NCI-H510A treated with DMSO at 0.1 percent for 48 hours (cell line): ENCODE results near the gene GALNT18.

Experiments
- DNase-seq: peaks from one replicate; lab custom pipeline; 2025; lab: John Stamatoyannopoulos, UW

The GALNT18 gene

DNA sequence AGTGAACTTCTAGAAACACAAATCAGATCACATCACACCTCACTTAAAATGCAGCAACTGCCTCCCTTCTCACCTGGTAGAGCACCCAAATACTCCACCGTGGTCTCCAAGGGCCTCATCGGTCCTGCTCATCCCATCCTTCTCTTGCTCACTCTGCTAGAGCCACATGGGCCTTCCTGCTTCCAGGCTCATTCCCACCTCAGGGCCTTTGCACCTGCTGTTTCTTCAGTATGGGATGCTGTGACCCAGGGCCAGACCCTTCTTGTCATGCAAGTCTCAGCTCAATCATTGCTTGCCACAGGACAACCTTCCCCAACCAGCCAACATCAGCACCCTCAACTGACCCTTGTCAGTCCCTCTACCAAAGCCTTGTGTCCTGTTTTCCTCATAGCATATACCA lies 124.9 kb downstream of the GALNT18 start:
- no peak for DNase-seq

DNA sequence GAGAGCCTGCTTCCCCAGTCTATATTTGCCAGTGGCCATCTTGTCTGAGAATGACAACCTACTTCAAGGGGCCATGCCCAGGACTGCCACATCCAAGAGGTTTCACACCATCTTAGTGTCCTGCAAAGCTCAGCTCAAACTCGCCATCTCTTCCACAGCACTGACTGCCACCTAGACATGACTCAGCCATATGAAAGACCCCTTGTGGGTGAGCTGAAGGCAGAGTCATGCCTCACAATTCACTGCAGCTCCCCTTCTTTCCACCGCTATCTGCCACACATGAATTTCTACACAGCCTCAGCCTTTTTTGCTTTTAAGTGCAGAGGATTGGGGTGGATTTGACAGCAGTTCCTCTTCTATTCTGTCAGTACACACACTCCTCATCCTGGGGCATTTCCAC lies 127.5 kb downstream of the GALNT18 start:
- no peak for DNase-seq

DNA sequence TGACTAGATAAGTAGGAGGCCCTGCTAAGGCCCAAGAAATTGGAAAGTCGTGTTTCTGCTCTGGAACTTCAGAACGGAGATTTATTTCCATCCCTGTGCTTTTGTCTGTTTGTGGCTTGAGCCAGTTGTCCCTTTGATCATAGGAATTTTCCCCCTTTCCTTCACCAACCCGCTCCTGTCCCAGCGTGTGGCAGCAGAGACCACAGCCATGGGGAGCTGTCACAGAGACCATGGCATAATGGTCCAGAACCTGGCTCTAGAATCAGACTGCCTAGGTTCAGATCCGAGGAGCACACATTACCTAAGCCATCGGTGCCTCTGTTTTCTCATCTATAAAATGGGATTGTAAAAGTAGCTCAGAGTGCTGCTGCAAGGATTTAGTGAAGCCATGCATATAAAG lies 128.1 kb downstream of the GALNT18 start:
- DNase-seq, result no peak

DNA sequence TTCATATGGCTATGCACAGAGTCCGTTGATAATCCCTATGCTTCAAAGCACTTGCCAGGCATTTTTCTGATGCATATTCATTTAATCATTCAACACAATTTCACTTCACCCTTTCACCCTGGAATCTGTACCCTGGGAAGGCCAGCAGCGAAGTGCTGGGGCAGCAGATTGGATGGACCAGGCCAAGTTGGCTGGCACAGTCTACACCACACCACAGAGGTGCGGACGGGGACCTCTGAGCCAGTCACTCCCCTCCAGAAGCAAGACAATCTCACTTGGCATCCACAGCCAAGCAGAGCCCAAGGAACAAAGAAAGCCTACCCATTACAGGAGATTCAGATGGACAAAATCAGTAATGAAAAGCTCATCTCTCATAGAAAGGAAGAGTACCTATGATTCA lies 130.2 kb downstream of the GALNT18 start:
- DNase-seq, result no peak

DNA sequence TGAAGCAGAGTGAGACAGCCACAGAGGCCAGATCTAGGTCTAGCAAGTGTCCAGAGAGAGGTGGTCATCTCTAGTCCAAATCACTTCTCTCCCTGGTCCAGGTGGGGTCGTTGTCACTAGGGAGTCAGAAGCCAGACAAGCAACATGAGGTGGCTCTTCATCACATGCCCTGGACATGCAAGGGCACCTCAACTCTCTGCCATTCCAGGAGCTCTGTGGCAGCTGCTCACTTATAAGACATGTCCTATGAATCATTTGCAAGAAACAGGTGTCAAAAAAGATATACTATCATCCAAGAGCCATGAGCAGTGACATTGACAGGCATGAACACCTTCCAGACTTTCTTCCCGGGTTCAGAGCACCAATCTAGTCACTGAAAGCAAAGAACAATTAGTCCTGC lies 130.8 kb downstream of the GALNT18 start:
- no peak for DNase-seq

DNA sequence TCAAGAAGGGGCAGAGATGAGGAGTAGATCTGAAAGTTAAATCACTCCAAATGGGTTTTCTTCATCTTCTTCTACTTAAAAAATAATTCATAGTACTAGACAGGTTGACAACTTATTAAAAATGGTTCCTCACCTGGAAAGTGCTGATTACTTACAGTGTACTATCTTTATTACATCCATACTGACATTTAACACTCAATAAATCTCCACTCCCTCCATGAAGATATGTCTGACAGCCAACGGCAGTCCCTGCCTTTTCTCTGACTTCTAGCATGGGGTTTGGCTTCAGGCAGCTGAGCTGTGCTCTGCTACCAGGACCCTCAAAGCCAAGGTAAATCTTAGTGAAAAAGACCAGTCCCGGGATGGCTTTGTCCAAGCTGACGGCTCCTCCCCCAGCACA lies 135.4 kb downstream of the GALNT18 start:
- DNase-seq, result no peak

DNA sequence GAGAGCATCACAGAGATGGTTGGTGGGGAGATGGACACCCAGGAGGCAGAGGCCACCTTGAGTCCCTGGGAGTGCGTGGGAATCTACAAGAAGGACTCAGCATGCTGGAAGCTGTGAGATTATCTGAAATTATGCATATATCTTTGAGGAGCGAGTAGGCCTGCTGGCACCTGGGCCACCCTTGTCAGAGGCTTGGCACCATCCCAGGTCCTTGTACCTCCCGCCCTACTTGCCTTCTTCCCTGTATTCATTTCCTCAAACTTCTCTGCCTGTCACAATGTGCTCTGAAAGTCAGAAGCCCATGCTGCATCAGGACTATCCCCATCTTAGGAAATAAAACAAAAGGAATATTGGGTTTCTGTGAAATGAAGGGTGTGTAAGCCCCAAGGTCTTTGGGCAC lies 135.8 kb downstream of the GALNT18 start:
- no peak for DNase-seq

DNA sequence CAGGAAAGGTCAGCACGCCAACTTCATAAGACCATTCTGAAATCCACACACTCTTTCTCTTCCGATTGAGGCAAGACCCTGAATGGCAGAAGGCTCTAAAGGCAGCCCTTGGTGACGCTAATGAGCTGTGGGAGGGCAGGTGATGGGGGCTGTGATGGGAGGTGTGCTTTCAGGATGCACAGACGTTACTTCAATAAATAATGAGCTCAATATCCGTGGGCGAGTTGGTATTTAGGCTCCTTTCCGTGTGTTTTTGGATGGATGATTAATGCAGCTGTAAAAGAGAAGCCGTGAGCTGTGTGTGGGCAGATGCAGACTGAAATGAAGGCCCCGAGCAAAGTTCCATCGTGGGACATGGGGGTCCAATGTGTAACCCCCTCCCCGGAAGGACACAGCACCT lies 138.2 kb downstream of the GALNT18 start:
- no peak for DNase-seq

DNA sequence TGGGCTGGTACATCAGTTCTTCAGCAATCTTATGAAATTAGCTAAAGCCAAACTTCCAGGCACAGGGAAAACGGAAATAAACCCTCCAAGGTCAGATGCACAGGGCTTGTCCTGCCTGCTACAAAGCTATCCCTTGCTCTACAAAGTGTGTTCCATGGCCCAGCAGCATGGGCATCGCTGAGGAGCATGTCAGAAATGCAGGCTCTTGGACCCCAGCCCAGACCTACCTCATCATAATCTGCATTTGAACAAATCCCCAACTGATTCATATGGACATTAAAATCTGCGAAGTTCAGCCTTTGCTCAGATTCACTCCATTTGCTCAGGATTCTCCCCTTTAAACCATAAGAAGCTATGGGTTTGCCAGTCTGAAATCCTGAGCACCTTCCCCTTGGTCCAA lies 139.1 kb downstream of the GALNT18 start:
- no peak for DNase-seq

DNA sequence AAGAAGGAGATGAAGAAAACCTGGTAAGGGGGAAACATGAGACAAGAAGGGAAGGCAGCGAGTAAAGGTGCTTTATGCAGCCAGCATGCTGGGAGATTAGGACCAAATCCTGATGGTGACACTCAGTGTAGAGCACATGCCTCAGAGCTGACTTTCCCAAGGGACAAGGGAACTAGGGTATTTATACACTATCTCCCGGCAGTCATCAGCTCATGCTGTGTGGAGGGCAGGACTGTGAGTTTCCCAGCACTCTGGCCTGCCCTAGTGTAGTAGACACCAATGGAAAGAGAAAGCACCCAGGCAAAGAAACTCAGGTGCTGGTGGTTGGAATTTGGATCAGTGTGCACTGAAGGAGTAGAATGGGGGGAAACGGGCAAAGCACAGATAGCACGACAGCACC lies 140.4 kb downstream of the GALNT18 start:
- no peak for DNase-seq

DNA sequence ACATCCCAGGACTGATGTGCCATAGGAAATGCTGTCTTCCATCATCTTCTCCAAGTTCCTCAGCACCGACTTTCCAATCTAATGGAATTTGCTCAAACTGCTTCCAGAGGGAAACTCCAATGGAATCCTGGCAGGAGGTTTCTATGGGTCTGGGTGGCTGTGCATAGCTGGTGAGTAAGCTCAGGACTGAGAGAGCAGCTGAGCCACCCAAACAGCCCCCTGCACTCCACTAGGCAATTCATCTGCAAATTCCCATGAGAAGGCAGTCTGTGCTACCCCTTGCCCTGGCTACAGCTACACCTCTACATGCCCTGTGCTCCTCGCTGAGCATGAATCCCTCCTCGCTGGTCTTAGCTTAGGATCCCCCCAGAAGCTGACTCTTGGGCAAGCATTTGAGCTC lies 140.8 kb downstream of the GALNT18 start:
- no peak for DNase-seq

DNA sequence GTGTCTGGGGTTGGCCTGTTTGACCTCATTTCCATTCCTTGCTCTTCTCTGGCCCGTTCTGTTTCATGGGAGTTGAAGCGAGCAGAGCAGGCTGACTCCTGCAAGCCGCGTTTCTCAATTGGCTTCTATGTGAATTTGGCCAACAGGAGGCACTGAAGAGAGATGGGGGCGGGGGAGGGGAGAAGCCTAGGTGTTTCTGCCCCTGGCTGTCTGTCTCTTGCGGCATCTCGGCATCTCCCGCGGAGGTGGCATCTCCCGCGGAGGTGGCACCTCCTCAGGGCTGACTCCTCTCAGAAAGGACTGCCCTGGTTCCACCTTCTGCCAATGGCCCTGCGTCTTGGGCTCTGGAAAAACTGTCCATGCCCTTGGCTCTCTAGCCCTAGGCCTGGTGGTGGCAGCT lies 143.1 kb downstream of the GALNT18 start:
- no peak for DNase-seq

DNA sequence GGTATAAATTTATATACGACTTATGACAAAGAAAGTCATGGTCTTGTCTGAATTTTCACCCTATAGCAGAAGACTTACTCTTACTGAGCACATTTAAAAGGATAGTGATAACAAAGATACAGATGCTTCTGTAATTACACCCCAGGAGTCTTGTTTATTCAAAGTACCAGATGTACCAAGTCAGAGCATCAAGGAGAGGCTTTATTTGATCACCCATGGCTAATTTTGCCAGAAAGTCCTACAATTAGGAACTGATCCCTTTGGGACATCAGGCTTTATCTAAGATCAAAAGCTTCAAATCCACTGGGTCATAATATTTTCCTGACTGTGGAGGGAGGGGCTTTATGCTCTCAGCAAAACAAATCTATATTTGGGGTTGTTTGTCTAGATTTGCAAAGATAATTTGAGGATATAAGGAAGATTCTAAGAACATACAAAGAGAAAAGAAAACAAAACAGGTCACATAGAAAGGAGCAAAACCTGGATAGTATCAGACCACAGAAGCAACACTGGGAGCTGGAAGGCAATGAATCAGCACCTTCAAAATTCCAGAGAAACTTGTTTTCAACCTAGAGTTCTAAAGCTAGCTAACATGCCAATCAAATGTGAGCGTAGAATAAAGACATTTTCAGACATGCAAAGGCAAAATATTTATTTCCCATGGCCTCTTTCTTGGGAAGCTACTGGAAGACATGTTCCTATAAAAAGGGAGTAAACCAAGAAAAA lies 143.9 kb downstream of the GALNT18 start:
- no peak for DNase-seq

DNA sequence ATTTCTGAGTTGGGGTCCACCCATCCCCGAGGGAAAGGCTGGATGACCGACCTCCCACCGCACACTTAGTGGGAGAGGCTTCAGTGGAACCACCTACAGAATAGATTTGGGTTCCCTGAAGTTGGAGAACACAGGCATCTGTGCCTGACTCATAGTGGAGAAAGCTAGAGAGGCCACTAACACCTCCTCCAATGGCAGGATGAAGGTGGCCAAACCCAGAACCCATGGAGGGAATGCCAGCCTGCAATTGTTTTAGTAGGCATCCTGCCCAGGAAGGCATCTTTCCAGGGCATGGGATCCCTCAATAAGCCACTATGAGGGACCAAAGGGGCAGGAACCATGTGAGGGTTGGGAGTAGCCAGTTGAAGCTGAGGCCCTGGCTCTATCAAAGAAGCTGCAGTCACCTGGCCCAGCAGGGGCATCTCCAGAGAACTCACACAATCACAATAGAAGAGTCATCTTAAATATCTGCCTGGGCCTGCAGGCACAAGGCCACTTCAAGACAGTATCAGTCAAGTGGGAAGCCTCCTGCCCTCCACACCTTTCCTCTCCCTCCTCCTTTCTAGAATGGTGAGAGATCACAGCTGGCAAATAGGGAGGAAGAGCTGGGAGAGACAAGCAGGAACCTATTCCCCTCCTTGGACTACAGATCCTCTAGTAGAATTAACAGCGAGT lies 144.7 kb downstream of the GALNT18 start:
- DNase-seq, result no peak

DNA sequence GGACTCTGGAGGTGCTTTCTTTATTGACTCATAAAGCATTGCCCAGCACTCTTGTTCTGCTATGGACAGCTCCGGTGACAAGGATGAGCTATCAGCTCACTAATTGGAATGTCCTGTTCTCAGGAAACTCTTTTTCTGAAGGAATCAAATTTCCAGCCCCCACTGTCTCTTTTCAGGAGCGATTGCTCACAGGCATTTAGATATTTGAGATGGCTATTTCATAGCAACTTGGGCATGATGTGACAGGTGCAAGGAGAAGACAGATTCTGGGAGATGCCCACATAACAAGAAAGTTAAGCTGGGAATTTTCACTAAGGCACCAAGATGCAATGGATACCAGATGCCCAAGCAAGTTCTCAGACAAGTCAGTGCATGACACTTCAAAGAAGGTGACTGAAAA lies 145.3 kb downstream of the GALNT18 start:
- DNase-seq, result no peak

DNA sequence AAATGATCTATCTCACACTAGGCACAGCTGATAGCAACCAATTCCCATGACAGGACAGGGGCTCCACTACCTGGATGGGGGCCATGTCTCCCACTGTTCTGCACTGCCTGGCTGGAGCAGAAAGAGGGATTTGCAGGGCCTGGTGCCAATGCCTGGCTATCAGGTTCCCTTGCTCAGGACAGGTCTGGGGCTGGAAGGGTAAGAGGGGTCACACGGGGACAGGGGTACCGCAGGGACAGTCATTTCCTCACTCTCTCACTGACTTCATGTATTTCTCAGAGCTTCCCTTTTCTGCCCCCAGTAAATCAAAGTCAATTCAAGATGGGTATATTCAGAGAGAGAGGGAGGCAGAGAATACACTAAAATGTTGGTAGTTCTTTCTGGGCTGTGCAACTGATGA lies 149.7 kb downstream of the GALNT18 start:
- no peak for DNase-seq

DNA sequence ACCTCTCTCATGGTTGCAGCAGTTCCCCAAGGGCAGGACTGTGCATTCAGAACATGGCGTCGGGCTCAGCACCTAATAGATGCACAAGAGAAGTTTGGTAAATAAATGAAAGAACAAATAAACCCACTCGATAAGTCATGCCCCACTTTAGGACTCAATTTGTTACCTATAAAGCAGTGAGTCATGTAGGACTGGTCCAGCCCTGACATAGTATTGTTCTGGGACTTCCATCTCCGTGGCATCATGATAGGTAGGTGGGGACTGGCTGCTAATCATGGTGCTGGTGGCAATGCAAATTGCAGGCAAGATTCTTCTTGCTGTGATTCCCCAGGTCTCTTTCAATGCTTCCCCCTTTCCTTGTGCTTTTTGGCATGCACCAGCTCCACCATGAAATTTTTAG lies 150.6 kb downstream of the GALNT18 start:
- DNase-seq, result no peak

DNA sequence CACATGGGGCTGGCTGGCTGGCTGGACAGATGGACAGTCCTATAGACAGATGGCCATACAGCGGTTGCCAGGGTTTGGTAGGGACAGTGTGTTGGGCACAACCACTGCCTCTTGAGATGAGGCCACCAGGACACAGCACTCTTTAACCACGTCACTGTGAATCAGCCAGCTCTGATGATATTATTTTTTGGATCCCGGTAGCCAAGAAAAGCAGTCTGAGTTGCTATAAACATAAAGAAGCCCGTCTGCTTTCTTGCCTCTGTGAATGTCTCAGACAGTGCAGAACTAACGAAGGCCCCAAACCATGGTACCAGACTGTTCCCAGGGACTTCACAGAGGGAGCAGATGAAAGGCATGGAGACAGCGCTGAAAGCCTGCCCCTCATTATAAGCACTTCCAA lies 152.9 kb downstream of the GALNT18 start:
- no peak for DNase-seq

DNA sequence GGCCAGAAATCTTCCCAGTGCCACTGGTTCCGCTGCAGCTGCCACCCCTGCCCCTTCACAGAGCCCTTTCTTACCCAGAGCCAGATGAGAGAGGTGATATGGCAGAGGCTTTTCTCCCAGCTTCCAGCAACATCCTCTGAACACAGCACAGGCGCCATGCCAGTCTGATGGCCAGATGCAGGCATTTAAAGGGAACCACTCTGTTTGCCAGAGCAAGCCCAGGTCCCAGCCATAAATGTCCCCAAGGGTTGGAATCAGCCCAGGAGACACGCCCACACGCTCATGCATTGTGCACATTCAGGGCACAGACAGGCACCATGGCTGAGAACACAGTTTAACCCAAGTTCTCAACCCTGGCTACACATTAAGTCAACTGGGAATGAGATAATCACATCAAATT lies 154.5 kb downstream of the GALNT18 start:
- no peak for DNase-seq

DNA sequence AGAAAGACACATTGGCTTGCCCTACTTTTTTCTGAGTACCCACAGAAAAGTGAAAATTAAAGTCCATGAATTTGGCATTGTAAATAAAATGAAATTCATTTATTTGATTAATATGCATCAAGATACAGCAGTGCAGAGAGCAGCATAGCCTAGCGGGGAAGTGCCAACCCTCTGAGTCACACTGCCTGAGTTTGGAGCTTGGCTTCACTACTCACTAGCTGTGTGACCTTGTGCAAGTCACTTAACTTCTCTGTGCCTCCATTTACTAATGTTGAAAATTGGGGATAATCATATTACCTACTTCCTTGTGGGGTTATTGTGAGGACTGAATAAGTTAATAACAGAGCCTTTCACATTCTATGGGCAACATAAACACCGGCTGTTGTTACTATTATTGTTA lies 157.2 kb downstream of the GALNT18 start:
- DNase-seq, result no peak

DNA sequence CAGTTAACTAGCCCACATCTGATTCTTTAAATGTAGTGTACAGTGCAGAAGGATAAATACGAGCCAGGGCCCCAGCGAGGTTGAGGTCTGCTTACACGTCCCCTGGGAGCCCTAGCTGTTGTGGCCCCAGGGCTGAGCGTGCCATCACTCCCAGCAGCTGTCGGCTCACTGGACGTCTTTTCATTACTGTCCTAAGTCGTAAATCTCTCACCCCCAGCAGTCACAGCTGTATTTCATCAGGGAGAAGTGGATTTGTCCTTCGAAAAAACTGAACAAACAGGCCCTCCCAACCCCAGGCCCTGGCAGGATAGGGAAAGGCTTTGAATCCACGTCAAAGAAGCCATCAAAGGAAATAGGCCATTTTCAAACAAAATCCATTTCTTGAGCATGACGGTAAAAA lies 158.4 kb downstream of the GALNT18 start:
- peak; percentile 11 for DNase-seq

DNA sequence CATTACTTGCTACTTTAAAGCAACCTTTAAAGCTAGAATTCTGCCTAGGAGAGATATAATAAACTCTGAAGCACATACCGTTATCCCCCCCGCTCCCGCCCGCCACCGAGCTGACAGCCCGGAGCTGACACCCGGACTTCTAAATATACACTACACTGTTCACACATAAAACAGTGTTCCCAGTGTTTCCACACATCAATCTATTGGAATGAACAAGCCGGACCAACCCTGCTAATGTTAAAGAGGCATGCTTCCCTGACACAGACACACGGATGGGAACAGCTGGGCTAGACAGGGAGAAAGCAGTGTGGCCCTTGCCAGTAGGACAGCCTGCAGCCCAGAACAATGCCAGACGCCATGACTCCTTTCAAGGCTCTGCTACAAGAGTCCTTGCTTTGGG lies 160.3 kb downstream of the GALNT18 start:
- no peak for DNase-seq

DNA sequence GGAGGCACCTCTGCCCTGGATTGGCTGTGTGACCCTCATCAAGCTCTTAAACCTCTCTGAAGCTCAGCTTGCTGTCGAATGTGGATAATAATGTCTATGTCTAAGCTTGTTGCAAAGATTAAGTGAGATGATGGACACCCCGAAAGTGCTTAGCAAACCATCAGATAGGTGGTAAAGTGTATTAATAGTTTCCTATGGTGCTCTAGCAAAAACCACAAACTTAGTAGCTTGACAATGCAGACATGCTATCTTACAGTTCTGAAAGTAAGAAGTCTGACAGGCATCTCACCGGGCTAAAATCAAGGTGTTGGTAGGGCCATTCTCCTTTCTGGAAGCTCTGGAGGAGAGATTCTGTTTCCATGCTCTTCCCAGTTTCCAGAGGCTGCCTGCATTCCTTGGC lies 162.2 kb downstream of the GALNT18 start:
- DNase-seq, result no peak

DNA sequence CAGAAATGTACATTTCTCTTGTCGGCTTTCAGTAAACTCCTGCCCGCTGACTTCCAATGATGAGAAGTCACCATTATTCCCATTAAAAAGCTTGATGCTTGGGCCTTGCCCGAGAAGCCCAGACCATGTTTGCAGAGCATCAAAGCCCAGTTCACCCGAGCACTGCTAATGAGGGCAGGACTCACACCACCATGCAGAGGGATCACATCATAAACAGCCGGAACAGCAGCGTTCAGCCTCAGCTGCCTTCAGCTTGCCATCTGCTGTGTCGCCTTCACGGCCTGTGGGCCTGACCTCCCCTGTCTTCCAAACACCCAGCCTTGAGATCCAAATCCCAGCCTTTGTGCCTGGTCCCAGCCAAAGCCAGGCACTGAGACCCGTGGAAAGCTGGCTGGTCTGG lies 163.3 kb downstream of the GALNT18 start:
- no peak for DNase-seq
